NB4 (cell line): Measurements from ENCODE around the gene POLR2L.

ENCODE experiments used
- DNase-seq: peaks from one replicate; pipeline ENCODE4 v3.0.0; 2010; ENCODE audit warnings: low read depth
- H3K4me3 ChIP-seq: one replicate; pipeline ENCODE4 v1.5.1; 2011; ENCODE audit warnings: mild to moderate bottlenecking, low read depth, low read length, moderate library complexity
- CTCF ChIP-seq: IDR thresholded peaks from one replicate; pipeline ENCODE4 v1.5.1; 2012; ENCODE audit warnings: low read depth, low read length
- MAX ChIP-seq: IDR thresholded peaks from 2 replicates; pipeline ENCODE4 v1.6.1; 2011; ENCODE audit warnings: low read depth, low read length
- MYC ChIP-seq: IDR thresholded peaks from 2 replicates; pipeline ENCODE4 v1.6.1; 2011; ENCODE audit warnings: low read depth, low read length
- POLR2A ChIP-seq: IDR thresholded peaks from 2 replicates; pipeline ENCODE4 v1.6.1; 2011; ENCODE audit warnings: mild to moderate bottlenecking; ENCODE audit not compliant: insufficient read length; ENCODE audit errors: extremely low read depth

The POLR2L gene

GRCh38 chr11:797296-798092 lies 44.8 kb downstream of the POLR2L start:
- H3K4me3 ChIP-seq: peak overlapping the region; percentile 69
- DNase-seq: peak; percentile 87
- TF ChIP-seq POLR2A: peak; percentile 15
- TF ChIP-seq MAX: peak; percentile 92
- TF ChIP-seq CTCF: no peak

GRCh38 chr11:796565-797295 lies 45.6 kb downstream of the POLR2L start:
- TF ChIP-seq CTCF (no peak), MAX (no peak), POLR2A (no peak)

GRCh38 chr11:795634-796564 lies 46.4 kb downstream of the POLR2L start:
- H3K4me3 ChIP-seq: peak overlapping the region; percentile 69
- TF ChIP-seq POLR2A (peak; percentile 24), MYC (no peak; the same call in 1 of the 2 replicates), CTCF (no peak), MAX (peak; percentile 92)
- peak; percentile 90 for DNase-seq

More at GRCh38 chr11:796565-797295, 45.6 kb downstream of the POLR2L start:
- peak overlapping the region; percentile 69 for H3K4me3 ChIP-seq
- DNase-seq: no peak

GRCh38 chr11:794766-795633 lies 47.3 kb downstream of the POLR2L start:
- no peak overlapping the region for H3K4me3 ChIP-seq
- TF ChIP-seq MYC (no peak), POLR2A (no peak), MAX (no peak), CTCF (no peak)
- no peak for DNase-seq
